BE2C (cell line): Measurements from ENCODE around the gene LMBRD2.
"Not testable (repeated sequence)": the region's sequence is repeated elsewhere in the genome, so short reads cannot be mapped to it uniquely, and the experiment has no call there.

Source experiments
- DNase-seq: peaks from one replicate; pipeline ENCODE4 v3.0.0-alpha.2; 2020
- H3K27me3 ChIP-seq: fragments of 250-450 bp; sonication (Bioruptor Pico); 2 replicates; pipeline ENCODE4 v1.5.1; 2020; ENCODE audit warnings: mild to moderate bottlenecking
- H3K36me3 ChIP-seq: fragments of 250-450 bp; sonication (Bioruptor Pico); 2 replicates; pipeline ENCODE4 v1.5.1; 2020; ENCODE audit warnings: mild to moderate bottlenecking
- H3K4me1 ChIP-seq: fragments of 250-450 bp; sonication (Bioruptor Pico); 2 replicates; pipeline ENCODE4 v1.5.1; 2020
- H3K4me3 ChIP-seq: 2 replicates; pipeline ENCODE4 v1.5.1; 2011; ENCODE audit warnings: low read depth, low read length
- H3K9me3 ChIP-seq: fragments of 250-450 bp; sonication (Bioruptor Pico); 2 replicates; pipeline ENCODE4 v1.5.1; 2020
- TF ChIP-seq, protein P1 (sequence below): IDR thresholded peaks from 2 replicates; pipeline ENCODE4 v1.5.1; 2012; ENCODE audit warnings: mild to moderate bottlenecking, low read depth, low read length

Gene LMBRD2

GRCh38 chr5:36135988-36136387, 15.7 kb downstream of the LMBRD2 start:
- H3K27me3 ChIP-seq = no peaks in the 10 kb centered on the region
- TF ChIP-seq, protein P1, sequence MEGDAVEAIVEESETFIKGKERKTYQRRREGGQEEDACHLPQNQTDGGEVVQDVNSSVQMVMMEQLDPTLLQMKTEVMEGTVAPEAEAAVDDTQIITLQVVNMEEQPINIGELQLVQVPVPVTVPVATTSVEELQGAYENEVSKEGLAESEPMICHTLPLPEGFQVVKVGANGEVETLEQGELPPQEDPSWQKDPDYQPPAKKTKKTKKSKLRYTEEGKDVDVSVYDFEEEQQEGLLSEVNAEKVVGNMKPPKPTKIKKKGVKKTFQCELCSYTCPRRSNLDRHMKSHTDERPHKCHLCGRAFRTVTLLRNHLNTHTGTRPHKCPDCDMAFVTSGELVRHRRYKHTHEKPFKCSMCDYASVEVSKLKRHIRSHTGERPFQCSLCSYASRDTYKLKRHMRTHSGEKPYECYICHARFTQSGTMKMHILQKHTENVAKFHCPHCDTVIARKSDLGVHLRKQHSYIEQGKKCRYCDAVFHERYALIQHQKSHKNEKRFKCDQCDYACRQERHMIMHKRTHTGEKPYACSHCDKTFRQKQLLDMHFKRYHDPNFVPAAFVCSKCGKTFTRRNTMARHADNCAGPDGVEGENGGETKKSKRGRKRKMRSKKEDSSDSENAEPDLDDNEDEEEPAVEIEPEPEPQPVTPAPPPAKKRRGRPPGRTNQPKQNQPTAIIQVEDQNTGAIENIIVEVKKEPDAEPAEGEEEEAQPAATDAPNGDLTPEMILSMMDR = no peak
- DNase-seq = no peak
- peaks cover 12% of the 10 kb centered on the region for H3K36me3 ChIP-seq
- no peaks in the 10 kb centered on the region for H3K9me3 ChIP-seq
- H3K4me1 ChIP-seq = no peaks in the 10 kb centered on the region
- no peak overlapping the region for H3K4me3 ChIP-seq

- H3K4me1 ChIP-seq, H3K4me3 ChIP-seq, H3K27me3 ChIP-seq, H3K9me3 ChIP-seq, H3K36me3 ChIP-seq, DNase-seq: not testable (repeated sequence)
Observed at GRCh38 chr5:36133009-36133408, 18.7 kb downstream of the LMBRD2 start.

GRCh38 chr5:36129666-36130065, 22.0 kb downstream of the LMBRD2 start:
- not testable (repeated sequence) for H3K36me3 ChIP-seq, H3K4me1 ChIP-seq, H3K27me3 ChIP-seq

GRCh38 chr5:36128795-36129194, 22.9 kb downstream of the LMBRD2 start:
- Histone ChIP-seq H3K36me3 (no peaks in the 10 kb centered on the region), H3K4me1 (no peaks in the 10 kb centered on the region), H3K4me3 (no peak overlapping the region), H3K9me3 (no peaks in the 10 kb centered on the region), H3K27me3 (no peaks in the 10 kb centered on the region)
- DNase-seq = no peak
- TF ChIP-seq, protein P1 = no peak

More at GRCh38 chr5:36129666-36130065, 22.0 kb downstream of the LMBRD2 start:
- not testable (repeated sequence) for DNase-seq, H3K9me3 ChIP-seq, H3K4me3 ChIP-seq

- H3K4me3 ChIP-seq = no peak overlapping the region
- no peaks in the 10 kb centered on the region for H3K4me1 ChIP-seq
- no peaks in the 10 kb centered on the region; the same call in 1 of the 2 replicates for H3K36me3 ChIP-seq
- TF ChIP-seq, protein P1 = no peak
- no peak for DNase-seq
- no peaks in the 10 kb centered on the region for H3K27me3 ChIP-seq
- H3K9me3 ChIP-seq = no peaks in the 10 kb centered on the region
Observed at GRCh38 chr5:36125868-36126267, 25.8 kb downstream of the LMBRD2 start.

DNA sequence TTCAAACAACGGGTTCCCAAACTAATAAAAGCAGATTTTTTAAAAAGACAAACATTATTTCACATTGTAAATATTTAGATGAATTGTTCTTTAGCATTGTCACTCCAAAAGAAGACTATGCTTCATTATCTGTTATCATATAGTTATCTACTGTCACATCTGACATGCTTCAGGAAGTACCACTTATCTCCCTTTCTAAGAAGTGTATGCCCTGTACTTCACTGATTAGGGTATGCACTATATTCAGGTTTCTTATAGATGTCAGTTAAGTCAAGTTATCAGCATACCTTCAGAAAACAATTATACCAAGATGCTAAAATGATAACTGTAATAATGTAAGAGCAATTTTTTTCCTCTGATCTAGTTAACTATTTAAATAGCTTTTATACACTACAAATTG, 40.4 kb downstream of the LMBRD2 start:
- peaks cover 3% of the 10 kb centered on the region; the same call in 1 of the 2 replicates for H3K36me3 ChIP-seq
- no peaks in the 10 kb centered on the region for H3K9me3 ChIP-seq
- H3K4me1 ChIP-seq = 0 out of 2 replicates have a peak, but pooled peaks cover 2% of the 10 kb centered on the region
- H3K4me3 ChIP-seq = no peak overlapping the region
- no peaks in the 10 kb centered on the region for H3K27me3 ChIP-seq
- DNase-seq = no peak
- TF ChIP-seq, protein P1 = no peak

GRCh38 chr5:36108758-36109460, 42.8 kb downstream of the LMBRD2 start:
- TF ChIP-seq, protein P1 = no peak
- Histone ChIP-seq H3K36me3 (peaks cover 3% of the 10 kb centered on the region; the same call in 1 of the 2 replicates), H3K27me3 (no peaks in the 10 kb centered on the region), H3K4me3 (no peak overlapping the region), H3K9me3 (no peaks in the 10 kb centered on the region; the same call in 1 of the 2 replicates), H3K4me1 (0 out of 2 replicates have a peak, but pooled peaks cover 2% of the 10 kb centered on the region)
- no peak for DNase-seq
